T-helper 9 cell (primary cell): ENCODE results near the gene UPP2.

Experiments used
- DNase-seq: peaks from one replicate; pipeline ENCODE4 v3.0.0-alpha.2; 2020

The UPP2 gene

DNA sequence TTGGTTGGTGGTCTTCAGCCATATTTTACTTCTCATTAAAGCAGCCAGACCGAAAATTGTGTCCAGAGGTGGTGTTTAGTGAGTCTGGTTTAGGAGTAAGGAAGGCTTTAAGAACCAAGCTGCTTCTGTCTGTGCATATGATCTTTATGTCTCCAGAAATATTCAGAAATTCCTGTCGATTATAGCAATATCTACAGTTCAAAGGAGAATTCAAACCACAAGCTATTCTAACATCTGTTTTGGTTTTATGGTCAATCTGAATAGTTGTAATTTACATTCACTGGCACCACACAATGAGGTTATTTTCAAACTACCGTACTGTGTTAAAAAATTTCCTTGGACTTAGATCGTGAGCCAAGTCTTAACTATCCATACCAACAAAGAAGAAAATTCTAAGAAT lies 11.3 kb downstream of the UPP2 start:
- DNase-seq = no peak

DNA sequence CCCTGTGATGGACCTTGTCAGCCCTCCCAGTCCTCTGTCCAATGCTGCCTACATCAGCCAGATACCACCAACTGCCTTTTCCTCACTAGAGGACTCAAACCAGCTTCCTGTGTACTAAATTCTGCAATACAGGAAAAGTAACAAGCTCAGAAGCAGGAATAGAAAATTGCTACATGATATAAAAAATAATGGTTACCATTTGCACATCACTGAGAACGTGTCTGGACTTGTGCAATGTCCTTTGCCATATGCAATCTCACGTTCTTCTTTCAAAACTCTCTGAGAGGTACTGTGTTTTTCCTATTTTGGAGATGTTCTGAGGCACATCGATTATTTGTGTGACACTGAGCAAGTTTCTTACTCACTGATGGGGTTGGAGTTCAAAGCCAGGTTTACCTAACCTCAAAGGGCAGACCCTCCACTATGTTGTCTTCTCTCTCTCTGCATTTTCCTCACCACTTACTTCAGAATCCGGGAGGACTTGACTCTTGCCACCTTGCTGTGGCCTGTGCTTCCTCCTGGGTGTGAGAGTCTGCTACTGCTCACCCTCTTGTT lies 12.1 kb downstream of the UPP2 start:
- DNase-seq = no peak

DNA sequence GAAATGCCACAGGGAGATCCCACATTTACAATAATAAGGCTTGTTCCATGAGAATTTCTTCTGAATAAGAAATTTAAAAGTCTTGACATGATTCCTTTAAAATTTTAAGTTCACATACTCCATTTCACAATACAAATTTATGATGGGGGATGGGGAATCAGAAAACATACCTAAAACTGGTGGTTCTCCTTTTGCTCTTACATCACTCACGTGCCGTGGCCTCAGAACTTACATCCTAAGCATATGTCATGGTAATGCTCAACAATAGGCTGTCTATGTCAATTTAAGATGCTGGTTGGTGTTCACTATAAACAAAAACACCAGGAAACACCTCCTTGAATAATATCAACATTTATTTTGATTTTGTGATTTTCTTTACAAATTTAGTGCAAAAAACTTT lies 12.8 kb downstream of the UPP2 start:
- no peak for DNase-seq

DNA sequence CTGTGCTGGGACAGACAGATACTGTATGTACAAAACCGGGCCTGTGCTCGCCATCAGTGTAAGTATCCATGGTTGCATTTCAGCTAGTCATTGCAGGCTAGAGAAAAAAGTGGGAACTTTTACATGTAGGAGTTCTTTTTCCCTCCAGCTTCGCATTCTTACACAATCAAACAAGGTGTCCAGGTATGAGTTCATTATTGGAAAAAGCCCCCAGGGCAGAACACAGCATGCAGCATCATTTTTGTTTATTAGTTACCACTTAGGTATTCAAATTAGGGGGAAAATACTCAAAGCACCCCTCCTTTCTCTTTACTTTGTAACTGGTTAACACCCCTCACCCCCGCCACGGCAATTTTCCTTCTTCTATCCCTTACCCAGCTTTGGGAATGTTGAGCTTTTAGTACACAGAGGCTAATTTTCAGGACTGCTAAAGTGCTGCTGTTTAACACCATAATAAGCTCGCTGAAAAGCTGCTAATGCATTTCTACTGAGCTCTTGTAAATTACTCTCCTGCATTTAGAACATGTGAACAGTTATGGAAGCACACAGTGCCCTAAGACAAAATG lies 13.6 kb downstream of the UPP2 start:
- DNase-seq = no peak

DNA sequence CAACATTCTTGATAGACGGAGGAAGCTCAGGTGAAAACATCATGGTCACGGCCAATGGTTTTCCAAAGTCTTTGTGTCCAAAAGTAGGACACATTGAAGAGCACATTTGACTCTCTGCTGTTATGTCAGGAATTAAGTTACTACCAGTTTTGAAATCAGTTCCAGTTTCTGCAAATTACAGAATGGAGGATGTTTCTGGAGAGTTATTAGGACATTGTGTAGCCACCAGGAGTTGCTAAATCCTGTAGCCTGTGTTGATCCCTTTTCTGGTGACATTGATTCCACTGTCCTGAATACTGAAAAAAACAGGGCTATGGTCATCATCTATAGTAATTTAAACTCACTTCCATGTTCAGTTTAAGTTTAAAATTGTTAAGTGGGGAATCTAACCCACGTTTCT lies 15.3 kb downstream of the UPP2 start:
- DNase-seq = no peak

DNA sequence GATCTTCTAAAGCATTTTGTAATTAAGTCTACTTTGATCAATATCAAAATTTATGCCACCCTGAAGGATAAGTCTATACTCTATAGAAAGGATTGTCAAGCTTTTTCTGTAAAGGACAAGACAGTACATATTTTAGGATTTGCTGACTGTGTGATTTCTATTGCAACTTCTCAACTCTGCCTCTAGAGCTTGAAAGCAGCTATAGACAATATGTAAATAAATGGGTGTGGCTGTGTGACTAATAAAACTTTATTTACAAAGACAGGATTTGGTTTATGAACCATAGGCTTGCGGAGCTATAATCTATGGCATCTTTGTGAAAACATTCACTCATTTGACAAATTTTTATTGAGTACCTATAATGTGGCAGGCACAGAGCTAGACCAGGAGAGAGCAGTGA lies 18.4 kb downstream of the UPP2 start:
- no peak for DNase-seq

DNA sequence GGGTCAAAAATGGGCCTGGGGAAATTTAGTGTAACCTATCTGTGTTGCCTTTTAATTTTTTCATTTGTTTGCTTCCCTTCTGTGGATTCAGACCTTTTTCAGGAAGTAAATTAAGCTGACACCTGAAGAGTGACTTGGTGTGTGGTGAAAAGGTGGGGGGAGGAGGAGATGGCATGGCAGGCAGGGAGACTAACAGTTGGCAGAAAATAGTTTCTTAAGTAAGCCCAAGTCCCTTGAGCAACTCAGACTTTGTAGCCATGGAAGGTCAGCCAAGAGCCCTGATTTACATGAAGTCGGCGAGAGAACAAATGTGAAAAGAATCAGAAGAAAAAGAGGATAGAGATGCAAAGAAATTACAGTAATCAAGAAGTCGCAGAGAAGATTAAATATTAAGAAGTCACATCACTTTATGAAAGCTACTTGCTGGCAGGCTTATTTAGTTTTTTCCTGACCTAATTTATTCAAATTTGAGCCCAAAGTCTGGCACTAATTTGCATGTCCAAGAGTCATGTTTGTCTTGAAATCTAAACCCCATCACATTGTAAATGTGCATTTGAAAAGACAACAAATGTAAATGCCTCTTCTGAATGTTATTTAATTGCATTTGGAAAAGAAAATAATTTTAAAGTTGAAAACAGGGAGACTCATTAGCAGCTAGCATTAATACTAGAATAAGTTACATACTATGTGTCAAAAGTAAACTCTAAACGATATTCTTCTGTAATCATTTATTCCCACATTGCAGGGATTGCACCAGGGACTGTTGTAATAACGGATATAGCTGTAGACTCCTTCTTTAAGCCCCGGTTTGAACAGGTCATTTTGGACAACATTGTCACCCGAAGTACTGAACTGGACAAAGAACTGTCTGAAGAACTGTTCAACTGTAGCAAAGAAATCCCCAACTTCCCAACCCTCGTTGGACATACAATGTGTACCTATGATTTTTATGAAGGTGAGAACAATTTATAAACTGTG lies 19.3 kb downstream of the UPP2 start:
- no peak for DNase-seq

DNA sequence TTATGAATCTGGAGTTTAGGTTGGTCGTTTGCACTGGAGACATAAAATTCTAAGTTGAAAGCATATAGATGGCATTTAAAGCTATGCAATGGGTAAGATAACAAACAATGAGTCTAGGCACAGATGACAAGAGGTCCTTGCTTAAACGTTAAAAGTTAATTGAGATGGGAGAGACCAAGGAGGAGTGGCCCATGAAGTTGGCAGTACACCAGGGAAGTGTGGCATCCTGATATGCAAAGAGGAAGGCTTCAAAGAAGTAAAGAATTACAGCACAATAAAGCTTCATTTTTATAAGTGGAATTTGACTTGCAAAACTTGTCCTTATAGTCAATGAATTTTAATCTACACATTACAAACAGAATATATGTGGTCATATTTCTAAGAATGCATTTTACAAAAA lies 23.2 kb downstream of the UPP2 start:
- DNase-seq = no peak

DNA sequence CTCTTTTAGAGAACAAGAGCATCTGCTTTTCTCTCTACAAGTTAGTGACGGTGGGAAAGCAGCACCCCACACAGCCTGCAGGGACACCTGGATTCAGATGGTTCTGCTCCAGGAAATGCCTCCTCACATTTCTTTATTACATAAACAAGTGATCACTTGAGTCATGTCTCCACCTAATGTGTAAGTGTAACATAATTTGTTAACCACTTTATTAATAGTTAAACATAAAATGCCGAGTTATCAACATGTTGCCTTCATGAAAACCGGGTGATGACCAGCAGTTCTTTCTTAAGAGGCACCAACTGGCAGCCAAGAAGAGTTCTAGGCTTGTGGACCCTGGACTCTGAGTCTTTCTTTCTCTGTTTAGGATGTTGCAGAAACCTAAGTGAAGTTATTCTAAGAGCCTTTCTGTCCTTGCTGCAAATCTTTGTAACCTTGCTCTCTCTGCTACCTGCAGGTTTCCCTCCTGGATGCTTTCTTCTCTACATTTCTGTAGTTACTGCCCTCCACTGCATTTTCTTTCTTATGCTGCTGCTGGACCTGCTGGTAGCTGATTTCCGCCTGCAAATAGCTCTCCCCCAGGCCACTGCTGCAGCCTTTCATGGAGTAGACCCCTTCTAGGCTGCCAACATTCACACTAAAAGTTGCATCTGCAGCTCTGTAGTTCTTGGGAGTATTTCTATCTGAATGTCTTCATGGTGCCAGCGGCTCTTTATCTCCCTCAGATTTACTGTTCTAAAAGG lies 24.3 kb downstream of the UPP2 start:
- DNase-seq = no peak

DNA sequence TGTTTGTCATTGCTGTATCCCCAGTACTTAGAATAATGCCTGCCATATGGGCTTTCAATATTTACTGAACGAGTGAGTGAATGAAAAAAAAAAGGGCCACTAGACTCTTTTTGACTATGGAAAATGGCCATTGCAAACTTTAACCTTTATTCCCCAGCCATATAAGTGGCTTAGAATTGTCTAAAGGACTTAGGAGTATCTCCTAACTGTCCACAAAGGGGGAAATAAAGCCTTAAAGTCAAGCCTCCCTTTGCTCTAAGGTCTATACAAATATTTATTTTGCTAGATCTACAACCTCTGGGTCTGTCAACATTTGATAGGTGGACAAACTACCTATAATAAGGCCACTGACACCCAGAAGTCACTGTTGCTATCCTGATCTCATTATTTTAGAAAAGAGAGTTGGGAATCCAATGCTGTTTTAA lies 25.7 kb downstream of the UPP2 start:
- no peak for DNase-seq

DNA sequence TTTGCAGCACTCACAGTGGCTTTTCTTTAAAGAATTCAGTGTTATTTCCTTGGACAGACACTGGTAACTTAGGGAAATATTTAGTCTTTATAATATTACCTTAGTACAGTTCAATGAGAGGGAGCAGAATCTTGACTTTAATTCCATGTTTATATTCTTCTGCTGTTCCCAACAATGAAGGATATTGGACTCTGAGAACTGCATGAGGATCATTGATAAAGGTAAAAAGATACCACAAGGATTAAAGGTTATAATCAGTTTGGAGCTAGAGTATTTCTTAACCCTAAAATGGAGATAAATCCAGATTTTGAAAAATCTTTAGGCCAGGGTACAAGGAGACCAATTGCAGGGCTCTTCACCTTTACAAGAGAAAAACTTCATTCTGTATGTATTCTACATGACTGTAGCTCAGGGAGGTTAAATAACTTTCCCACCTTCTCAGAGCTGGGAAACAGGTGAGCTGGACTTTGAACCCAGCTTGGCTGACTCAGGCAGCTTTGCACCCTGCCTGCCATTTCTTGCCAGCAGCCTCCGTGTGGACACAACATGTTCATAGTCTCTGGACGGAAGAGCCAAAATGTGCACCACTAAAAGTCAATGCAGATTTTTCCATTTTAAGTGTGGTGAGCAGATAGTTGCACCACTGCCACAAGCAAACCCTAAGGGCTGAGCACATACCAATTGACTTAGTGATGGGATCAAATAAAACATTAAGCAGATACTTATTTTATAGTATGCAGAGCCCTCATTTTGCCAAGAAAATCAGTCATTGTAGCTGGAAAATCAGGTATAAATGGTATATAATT lies 26.7 kb downstream of the UPP2 start:
- no peak for DNase-seq

DNA sequence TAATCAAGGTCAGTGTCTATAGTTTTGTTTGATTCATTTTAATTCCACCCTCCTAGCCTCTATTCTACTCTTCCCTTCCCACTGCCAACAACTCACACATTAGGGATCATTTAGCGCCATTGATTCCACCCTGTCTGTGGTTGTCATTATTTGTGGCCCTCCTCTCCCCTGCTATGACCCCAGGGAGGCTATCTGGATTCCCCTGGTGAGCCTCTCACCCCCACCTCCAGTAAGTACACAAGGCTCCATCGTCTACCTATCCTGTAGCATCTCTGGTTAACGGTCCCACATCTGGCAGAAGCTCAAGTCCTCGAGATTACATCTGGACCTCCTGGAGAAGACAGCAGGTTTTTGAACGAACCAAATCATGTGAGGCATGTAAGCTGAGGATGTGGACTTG lies 27.4 kb downstream of the UPP2 start:
- no peak for DNase-seq

DNA sequence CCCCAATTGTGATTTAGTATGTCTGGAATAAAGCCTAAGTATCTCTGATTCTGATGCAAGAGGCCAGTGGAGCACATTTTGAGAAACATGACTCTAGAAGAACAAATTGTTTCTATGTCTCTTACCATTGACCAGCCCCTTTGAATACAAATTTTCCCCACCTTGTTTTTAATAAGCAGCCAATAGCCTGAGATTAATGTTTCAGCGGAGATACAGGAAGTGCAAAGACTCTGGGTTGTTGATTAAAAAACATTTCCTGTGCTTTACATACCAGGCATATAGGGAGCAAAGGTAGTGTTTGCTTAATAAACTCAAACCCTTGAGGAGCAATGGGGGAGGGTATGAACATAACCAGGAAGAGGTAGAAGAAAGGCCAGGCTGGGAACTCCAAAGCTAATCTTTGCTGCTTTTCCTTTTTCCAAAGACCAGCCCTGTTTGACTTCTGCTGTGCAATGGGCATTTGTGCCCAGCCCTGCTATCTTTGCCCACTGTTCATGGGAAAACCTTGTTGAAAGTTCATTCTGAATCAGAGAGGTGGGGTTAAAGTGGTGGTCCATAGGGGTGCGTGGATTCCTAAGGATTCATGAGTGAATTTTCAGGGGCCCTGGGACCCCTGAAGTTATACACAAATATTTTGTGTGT lies 29.3 kb downstream of the UPP2 start:
- DNase-seq = no peak

DNA sequence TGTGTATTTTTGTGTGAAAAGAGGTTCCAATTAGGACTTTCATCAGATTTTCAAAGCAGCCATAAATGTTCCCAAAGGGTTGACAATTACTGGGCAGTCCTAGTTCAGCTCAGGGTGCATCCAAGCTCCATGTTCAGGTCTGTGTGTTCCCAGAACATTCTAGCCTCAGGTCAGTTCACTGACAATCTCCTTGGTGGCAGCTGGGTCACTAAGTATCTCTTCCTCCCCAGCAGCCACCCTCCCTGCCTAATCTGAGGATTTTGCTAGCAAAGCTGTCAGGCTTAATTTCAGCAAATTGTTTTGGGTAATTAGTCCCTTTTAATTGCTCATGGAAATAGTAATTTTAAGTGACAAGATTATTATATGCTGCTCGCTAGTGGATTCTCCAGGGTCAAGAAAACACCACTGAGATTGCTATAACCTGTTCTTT lies 29.8 kb downstream of the UPP2 start:
- no peak for DNase-seq

DNA sequence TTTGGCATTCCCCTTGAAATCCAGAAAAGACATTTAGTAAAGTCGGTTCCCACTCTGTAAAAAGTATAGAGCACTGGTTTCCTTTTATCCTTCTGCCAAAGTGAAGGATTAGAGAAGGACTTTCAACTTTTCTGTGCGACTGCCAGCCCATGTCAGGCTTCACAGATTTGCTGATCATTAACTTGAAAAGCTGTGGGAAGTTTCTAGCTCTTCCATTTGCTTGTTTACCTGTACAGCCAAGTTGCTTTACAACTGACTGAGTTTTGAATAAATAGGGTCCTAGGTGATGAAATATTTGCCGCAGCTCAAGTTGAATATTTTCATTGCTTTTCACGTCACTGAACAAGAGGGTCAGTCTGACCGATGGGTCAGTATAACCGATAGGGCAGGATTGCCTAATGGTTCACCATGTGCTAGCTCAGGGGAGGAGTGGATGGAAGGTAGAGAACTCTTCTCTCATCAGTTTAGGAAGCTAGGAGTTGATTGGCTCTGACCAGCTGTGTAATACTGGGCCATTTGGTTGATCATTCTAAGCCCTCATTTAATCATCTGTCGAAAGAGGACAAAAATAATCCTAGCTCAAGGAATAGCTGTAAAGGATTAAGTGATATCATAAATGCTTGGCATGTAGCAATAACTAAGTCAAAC lies 30.4 kb downstream of the UPP2 start:
- DNase-seq = no peak

DNA sequence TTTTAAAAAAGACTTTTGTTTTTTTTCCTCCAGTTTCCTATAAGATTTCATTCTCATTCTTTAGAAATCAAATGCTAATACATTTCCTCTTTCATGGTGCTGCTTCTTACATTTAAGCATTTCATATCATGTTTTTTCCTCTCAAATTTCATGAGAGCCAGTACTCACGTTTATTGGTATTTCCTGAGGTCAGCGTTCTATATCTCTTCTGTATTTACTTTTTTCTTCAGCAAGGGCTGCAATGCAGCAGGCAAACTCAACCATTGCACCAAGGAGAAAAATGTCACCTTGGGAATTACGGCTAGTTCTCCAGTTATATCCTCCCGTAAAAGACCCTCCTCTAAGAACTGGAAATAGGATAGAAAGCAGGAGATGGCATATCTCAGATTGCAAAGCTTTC lies 32.4 kb downstream of the UPP2 start:
- DNase-seq = no peak

DNA sequence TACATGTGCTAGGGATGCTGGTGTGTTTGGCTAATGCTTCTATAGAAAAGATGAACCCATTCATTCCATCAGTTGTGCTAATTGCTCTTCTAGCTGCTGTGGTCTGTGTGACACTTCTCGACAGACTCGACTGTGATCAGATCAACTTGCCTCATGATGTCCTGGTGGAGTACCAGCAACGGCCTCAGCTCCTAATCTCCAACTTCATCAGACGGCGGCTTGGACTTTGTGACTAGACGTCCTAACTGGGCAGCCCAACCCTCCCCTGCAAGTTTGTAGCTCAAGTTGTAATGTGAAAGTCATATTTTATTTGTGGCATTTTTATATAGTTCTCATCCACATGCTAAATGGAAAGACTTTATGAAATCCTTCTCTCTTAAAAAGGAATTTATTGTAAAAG lies 33.0 kb downstream of the UPP2 start:
- DNase-seq = no peak

DNA sequence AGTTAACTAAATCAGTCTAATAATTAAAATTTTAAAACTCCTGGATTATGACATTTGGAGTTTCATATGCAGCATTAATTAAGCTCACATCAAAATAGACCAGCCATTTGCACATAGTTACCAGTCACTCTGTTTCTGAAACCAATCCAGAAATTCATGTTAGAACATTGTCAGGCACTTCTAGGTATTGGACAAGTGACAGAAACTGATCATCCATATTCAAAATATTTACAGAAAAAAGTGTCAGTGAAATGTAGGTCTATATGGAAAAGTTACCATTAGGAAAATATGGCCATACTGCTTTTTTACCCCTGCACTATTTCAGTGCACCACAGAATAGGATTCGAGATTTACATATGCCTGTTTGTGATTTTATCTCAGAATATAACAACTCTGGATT lies 33.4 kb downstream of the UPP2 start:
- no peak for DNase-seq

DNA sequence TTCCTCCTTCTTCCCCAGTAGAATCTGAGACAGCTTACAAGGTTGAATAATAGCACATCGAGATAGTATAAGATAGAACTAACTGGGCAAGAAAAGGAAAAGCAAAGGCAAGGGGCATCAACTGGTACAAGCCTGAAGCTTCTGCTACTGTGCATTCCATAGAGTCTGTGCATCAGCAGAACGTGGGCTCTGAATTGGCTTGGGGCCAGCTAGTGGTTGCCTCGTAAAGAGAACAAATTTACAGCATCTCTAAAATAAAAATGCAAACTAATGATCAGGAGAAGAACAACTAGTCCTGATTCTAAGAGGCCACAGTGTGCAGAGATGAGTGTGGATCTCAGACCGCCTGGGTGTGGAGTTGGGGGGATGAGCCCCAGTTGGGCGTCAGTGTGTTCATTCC lies 36.6 kb downstream of the UPP2 start:
- DNase-seq = no peak

DNA sequence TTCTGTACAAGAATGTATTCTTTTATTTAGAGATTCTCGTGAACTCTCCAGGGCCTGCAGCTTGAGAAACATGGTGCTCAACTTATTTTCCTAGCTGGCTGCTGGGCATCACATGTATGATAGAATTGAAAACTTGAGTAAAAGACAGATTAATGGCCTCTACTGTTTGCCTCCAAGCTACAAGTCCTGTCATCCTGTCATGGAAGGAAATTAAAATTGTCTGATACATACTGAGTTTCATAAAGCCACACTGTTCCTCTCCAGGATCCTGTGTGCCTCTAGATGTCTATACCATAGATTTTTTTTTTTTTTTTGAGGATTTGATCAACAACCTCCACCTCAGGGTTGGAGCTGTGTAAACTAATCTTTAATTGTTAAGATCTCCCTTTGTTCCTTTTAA lies 38.5 kb downstream of the UPP2 start:
- DNase-seq = no peak

DNA sequence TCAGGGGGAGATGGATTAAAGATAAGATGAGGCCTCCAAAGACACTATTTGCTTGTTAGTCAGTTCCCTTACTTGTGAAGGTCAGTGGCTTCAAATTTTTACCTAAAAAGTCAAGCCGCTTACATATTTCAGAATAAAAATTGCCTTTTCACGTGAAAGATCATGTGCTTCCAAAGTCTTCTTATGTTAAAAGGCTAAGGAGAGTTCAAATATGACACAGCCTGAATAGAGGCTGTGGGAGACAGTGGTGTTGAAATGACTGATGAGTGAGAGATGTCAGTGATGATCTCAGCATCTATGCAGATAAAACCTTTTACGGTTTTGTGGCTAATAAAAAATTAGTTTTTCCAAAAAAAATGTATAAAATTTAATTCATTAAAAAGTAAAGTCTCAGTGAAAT lies 40.5 kb downstream of the UPP2 start:
- DNase-seq = no peak
